GM19455 (cell line): ENCODE results near the gene ZRSR2.
"Not testable (repeated sequence)": the region's sequence is repeated elsewhere in the genome, so short reads cannot be mapped to it uniquely, and the experiment has no call there.

Source experiments
- ATAC-seq: cut with Tn5 transposase; IDR thresholded peaks from one replicate; pipeline ENCODE4 v1.9.1; 2021; ENCODE audit not compliant: unreplicated experiment

The ZRSR2 gene, protein sequence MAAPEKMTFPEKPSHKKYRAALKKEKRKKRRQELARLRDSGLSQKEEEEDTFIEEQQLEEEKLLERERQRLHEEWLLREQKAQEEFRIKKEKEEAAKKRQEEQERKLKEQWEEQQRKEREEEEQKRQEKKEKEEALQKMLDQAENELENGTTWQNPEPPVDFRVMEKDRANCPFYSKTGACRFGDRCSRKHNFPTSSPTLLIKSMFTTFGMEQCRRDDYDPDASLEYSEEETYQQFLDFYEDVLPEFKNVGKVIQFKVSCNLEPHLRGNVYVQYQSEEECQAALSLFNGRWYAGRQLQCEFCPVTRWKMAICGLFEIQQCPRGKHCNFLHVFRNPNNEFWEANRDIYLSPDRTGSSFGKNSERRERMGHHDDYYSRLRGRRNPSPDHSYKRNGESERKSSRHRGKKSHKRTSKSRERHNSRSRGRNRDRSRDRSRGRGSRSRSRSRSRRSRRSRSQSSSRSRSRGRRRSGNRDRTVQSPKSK

DNA sequence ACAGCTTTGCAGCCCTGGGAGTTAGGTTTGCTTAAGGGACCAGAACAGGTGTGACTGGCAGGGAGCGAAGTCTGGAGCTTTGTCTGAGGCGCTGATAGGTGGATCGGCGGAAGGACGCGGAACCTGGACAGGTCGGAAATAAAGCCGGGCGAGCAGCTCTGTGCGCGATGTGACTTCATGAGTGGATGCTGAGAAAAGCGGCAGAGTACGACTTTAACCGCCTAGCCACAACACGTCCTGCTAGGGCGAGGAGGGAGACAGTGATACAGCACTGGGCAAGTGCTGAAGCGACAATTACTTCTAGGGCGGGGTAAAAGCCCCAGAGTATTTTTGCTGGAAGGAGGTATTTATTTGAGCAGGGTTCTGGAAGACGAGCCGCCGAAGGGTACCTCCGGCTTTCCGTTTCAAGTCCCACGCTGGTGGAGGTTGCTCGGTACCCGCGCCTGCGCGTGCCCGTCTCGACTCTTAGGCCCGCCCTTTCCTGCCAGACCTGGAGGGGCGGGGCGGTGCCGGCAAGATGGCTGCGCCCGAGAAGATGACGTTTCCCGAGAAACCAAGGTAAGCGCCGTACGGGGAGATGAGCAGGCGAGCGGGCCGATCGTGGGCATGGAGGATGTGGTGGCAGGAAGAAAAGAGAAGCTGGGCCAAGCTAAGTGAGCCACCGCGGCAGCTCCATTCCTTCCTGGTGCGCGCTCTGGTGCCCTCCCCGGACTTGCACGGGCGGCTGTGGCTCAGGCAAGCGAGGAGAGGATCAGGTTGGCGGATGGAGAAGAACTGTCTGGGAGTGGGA lies at the start of gene ZRSR2:
ZRSR2 (plus strand) TSS at position 506 of the 790 bp plus-strand sequence; CDS start at position 518, 12 bp downstream.
- peak; percentile 94 for ATAC-seq

DNA sequence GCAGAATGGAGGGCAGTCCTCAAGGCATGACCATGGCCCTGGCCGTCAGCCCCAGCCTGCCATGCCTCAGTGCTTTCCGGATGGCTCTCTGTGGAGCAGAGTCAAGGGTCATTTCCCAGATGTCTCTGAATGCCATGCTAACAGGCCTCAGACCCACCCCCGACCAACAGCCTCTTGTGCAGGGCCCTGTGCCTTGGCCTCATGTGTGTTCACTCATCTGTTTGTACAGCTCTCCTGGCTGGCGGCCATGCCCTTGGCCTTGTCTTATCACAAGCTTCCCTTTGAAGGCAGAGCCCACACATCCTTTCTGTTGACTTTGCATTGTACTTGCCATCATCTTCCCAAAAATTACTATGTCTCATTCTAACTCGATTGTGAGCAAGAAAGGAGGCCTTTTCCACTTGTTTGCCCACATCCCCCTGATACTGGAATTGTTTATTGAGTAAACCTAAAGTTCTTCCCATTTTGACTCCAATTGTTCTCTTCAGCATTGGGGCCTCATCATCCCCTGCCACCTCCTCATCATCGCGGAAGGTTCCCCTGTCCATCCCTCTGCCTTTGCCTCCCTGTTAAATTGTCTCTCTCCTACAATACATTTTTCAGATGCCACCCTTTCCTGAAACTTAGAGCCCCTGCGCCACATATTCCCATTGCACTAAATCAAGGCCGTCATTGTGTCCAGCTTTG lies 46.0 kb upstream of the ZRSR2 start:
- ATAC-seq = no peak

DNA sequence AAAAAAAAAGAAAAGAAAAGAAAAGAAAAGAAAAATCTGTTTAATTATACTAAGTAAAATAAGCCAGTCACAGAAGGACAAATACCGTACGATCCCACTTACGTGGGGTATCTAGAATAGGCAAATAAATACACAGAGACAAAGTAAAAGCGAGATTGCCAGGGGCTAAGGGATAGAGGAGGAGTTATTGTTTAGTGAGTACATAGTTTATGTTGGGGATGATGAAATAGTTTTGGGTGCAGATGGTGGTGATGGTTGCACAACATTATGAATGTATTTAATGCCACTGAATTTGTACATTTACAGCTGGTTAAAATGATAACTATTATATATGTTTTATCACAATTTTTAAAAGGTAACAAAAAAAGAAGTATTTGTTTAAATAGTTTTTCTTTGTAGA lies 45.1 kb upstream of the ZRSR2 start:
- ATAC-seq = no peak

DNA sequence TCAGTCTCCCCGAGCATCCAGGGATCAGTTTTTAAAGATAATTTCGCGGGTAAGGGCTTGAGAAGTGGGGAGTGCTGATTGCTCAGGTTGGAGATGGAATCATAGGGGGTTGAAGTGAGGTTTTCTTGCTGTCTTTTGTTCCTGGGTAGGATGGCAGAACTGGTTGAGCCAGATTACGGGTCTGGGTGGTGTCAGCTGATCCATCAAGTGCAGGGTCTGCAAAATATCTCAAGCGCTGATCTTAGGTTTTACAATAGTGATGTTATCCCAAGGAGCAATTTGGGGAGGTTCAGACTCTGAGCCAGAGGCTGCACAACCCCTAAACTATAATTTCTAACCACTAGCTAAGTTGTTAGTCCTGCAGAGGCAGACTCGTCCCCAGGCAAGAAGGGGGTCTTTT lies 43.6 kb upstream of the ZRSR2 start:
- not testable (repeated sequence) for ATAC-seq

DNA sequence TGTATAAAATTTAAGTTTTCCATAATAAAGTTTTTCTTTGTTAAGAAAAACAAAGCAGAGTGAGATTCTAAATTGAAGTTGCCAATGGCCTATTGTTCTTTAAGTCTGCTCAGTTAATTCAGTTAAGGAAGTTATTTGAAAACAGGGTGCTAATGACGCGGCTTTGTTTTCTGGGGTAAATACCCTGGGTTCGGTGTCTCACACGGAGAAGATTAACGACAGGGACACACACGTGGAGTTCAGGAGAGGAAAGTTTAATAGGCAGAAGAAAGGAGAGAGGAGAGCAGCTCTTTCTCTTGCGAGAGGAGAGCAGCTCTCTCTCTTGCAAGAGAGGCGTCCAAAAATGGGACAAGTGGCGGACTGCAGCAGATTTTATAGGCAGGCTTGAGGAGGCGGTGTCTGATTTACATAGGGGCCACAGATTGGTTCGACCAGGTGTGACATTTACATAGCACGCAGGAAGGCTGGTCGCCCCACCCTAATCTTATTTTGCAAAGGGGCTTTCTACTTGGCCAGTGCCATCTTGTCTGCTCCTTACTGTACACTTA lies 42.6 kb upstream of the ZRSR2 start:
- ATAC-seq = no peak

DNA sequence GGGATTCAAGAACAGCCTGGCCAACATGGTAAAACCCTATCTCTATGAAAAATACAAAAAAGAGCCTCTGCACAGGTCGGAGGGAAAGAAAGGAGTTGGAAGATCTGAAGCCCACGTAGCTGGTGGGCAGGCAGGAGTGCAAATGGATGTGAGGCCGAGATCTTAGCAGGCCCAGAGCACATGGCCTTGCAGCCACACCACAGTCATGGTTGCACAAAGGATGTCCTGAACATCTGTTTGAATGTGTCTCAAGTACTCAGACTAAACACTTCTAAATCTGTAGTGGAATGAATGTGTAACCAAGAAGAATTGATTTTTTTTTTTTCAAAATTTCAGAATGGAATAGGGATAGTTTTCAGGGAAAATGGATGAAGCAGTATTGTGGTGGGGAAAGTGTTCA lies 41.4 kb upstream of the ZRSR2 start:
- no peak for ATAC-seq

DNA sequence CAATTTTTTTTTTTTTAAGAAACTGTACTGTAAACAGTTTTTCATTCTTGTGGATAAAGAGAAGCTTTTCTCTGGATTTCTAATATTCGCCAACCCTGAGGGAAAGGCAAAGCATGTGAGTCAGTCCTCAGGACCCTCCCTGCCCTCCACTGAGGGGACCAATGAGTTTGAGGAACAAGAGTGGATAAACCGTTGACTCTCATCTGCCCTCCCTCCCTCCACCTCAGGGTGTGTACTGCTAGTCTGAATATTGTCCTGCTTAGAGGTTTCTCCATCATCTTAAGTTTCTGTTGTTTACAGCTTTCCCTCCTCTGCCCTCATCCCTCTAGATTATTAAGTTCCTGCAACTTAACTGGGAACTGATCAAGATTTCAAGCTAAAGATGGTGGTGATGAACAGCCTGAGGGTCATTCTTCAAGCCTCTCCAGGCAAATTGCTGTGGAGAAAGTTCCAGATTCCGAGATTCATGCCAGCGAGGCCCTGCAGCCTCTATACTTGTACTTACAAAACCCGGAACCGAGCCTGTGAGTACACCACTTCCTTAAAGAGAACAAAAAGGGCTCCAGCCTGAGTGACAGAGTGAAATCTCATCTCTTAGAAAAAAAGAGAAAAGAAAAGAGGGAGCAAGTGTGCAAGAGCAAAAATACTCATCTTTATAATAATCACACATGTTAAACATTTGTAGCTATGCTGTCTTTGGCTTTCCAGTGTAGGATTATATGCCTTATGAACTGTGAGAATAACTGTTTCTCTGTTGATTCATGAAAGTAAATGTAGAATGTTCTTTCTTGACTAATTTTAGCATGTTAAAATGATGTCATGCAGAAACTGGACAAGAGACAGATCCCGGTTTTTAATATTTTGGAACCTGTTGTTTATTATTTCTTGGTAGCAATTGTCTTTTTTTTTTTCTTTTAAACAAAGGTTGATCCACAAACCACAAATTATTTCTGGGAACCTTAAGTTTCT lies 40.4 kb upstream of the ZRSR2 start:
- ATAC-seq = no peak

DNA sequence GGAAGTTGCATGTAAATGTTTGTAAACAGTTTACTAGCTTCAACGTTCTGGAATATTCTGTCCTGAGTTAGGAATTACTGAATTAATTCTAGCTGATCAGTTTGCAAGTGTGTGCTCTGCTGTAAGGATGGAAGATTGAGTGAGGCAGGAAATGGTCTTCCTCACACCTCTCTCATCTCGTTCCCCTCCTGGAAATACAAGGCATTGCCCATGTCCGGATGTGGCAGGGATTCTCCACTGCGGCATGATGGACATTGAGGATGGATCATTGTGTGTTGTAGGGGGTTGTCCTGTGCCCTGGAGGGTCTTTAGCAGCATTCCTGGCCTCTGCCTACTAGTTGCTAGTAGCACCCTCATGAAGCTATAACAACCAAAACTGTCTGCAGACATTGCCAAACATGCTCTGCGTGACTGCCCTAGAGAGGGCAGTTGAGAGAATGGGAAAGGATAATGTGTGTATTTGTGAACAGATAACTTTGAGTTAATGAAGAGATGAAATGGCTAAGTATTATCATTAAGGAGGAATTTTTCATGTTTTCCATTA lies 39.6 kb upstream of the ZRSR2 start:
- no peak for ATAC-seq

DNA sequence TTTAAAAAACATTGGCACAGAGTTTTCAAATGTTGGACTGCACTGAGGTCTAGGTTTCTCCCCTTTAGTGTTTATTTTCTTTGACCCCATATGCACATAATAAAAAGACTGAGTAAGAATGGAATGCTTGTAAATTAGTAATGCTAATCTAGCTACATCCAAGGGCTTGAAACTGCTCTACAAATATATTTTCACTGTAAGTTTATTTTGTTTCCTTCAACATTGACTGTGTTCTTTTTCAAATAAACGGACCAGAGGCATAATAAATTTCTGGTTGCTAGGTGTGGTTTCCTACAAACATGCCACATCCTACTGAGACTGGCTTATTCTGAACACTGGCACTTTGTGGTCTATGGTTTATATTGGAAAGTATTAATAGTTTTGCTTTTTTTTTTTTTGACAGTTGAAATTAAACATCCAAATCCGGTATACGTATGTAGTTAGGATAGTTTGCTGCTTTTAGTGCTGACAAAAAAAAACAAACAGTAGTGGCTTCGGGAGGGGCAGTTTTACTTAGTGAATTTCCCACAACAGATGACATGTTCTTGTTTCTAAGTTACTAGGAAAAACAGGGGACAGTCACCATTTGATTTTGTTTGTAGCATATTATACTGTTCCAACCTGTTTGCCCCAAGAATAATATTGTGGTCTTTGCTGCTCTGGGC lies 39.0 kb upstream of the ZRSR2 start:
- ATAC-seq = no peak

DNA sequence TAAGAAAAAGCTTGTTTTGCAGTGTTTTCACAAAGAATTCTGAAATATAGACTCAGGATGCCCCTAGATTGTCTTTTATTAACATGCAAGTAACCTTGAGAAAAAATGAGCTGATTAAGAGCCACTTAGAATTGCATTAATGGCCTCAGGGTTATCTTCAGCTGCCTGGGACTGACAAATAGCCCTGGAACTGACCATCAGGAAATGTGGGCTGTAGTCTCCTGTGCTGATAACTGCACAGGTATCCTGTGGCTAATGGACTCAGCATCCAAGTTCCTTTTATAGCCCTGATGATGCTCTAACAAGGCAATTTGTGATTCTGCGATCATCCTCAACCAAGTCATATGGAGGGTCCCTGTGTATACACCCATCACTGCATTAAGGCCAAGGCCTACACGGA lies 35.2 kb upstream of the ZRSR2 start:
- ATAC-seq = no peak

DNA sequence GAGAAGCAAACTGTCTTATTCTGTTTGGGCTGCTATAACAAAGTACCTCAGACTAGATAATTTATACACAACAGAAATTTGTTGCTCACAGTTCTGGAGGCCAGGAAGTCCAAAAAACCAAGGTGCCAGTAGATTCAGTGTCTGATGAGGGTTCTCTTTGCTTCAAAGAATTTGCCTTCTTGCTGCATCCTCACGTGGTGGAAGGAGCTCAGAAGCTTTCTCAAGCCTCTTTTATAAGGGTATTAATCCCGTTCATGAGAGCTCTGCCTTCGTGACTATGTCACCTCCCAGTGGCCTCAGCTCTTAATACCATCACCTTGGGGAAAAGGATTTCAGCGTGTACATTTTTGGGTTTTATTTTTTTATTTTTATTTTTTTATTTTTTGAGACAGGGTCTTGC lies 32.1 kb upstream of the ZRSR2 start:
- ATAC-seq = no peak

DNA sequence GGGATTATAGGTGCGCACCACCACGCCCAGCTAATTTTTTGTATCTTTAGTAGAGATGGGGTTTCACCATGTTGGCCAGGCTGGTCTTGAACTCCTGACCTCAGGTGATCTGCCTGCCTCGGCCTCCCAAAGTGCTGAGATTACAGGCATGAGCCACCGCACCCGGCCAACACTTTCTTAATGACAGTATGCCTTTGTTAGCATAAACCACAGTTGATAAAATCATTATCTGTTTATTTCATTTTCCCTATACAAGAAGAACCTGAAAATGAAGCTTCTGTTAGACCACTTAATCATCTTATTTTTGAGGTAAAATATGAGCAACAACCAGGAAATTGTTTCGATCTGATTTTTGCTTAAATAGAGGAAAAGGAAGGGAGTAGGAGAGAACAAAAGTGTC lies 30.4 kb upstream of the ZRSR2 start:
- not testable (repeated sequence) for ATAC-seq

DNA sequence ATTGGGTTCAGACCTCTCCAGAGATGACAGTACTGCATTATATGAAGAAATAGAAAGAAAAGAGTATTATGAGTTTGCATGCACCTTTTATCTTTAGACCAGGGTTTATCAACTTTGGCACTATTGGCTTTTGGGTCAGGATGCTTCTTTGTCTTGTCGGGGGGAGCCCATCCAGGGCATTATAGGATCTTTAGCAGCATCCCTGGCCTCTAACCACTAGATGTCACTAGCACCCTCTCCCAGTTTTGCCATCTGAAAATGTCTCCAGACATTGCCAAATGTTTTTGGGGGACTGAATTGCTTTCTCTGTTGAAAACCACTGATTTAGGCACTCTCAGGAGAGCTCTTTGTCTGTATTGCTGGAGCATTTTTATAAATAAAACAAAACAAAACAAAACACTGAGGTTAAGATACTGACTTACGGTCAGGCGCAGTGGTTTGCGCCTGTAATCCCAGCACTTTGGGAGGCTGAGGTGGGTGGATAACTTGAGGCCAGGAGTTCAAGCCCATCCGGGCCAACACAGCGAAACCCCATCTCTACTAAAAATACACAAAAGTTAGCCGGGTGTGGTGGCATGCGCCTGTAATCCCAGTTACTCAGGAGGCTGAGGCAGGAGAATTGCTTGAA lies 28.6 kb upstream of the ZRSR2 start:
- ATAC-seq = no peak

DNA sequence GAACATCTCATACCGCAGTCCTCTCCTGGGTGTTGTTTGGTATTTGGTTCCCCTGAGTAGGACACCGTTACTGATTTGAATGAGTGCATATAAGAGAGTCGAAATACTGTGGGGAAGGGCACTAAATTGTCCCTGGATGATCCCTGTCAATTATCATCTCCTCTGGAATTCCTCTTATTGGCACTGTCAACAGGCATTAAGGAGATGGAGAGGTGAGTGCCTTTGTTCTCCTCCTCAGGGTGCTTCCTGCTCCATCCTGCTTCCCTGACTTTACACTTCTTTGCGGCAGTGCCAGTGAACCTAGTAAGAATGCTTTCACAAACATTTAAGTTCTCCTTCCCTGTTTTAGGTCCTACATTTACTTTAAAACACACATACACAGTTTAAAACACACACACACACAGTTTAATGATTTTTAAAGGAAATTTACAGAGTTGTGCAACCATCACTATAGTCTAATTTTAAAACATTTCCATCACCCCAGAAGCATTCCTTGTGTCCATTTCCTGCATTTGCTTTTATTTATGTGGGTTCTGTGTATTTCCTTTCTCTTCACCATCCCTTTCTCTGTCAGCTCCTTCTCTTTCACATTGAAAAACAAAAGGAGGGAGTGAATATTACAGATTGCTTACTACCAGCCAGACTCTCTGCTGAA lies 20.9 kb upstream of the ZRSR2 start:
- ATAC-seq = no peak

DNA sequence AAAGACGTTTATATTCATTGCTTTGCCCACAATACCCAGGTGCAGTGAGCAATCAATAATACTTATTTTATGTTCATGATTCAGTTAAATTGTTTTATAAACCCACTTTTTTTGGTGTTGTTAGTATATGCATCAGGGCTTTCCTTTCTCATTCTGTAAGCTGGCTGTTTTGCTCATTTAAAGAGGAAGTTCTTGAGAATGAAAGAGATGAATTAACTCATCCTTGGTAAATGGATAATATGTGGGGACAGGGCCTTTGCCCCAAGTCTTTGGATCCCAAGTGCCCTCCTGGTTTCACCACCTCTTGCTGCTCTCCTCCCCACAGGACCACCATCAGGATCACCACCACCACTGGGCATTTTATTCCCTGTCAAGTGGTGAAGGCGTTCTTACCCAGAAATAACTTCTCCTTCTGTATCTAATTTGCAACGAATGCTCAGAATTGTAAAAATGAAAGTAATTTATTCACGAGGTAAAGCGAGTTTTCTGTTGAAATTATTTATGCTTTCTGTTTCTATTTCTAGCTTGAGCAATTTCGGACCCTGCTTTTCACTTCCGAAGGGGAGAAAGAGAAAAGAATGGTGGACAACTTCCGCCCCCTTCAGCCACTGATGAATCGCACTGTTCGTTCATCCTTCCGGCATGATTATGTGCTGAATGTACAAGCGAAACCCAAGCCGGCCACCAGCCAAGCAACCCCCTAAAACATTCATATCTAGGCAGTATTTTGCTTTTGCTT lies 8.2 kb upstream of the ZRSR2 start:
- peak; percentile 93 for ATAC-seq

DNA sequence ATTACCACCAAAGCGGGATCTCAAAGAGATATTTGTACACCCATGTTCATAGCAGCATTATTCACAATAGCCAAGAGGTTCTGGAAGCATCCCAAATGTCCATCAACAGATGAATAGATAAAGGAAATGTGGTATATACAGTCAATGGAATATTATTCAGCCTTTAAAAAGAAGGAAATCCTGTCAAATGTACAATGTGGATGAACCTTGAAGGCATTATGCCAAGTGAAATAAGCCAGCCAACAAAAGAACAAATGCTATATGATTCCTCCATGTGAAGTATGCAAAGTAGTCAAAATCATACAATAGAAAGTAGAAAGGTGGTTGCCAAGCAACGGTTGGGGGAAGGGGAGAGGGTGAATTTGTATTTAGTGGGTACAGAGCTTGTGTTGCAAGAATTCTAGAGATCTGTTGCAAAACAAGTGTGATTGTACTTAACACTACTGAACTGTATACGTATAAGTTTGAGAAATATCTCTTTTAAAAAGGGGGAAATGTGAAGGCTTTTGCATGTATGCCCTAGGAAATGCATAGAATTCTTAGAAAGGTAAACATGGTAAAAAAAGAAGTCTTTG lies 5.0 kb upstream of the ZRSR2 start:
- ATAC-seq = no peak

DNA sequence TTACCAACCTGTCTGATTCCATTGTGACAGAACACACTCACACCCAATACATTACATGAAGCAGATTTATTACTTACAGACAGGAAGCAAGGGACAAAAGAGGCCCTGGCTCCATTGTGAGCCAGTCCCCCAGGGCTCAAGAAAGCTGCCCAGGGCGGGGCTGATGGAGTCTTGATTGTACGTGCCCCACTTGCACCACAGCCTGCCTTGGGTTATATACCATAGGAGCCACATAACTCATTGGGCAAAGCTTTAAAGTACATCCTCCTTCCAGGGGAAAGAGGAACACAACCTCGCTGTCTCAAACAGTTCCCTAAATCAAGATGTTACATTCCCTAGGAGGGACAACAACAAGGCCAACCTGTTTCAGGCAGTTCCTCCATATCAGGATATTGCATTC lies 3.4 kb upstream of the ZRSR2 start:
- no peak for ATAC-seq
